KBM-7 (cell line): Measurements from ENCODE around the gene SMCO2.
A peak's percentile ranks its signal among the peaks of the same experiment; 100 is the strongest.

ENCODE experiments used
- DNase-seq: peaks from one replicate; pipeline ENCODE4 v3.0.0-alpha.2; 2015
- in situ Hi-C: fragments of 300-500 bp; cut with MboI; formaldehyde crosslinking; loops from 2 replicates; pipeline ENCODE4 v1.14.3; 2020; ENCODE audit warnings: low sequenced_read_pairs, low pct_unique_long_range_greater_than_20kb, mixed read lengths

Gene SMCO2

GRCh38 chr12:27488479-27488878 is 41.9 kb downstream of the SMCO2 start:
- peak; percentile 32 for DNase-seq
- in situ Hi-C loops: no loop called here

DNA sequence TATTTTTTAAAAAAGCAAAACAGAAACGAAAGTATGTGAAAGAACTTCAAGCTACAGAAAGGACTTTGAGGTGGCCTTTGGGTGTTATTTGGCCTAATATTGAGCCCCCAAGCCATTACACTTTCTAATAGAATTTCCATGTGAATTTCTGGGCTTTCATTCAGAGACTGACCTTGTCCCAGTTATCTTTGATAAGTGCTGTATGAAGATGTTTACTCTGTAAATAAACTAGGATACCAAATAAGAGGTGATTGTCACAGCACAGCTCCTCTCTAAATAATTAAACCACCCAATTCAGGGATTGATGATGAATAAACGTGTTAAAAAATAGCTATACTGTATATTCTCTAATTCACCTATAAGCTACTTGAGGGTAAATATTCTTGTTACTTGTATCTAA is 44.7 kb downstream of the SMCO2 start:
- in situ Hi-C loops: no loop called here
- no peak for DNase-seq

DNA sequence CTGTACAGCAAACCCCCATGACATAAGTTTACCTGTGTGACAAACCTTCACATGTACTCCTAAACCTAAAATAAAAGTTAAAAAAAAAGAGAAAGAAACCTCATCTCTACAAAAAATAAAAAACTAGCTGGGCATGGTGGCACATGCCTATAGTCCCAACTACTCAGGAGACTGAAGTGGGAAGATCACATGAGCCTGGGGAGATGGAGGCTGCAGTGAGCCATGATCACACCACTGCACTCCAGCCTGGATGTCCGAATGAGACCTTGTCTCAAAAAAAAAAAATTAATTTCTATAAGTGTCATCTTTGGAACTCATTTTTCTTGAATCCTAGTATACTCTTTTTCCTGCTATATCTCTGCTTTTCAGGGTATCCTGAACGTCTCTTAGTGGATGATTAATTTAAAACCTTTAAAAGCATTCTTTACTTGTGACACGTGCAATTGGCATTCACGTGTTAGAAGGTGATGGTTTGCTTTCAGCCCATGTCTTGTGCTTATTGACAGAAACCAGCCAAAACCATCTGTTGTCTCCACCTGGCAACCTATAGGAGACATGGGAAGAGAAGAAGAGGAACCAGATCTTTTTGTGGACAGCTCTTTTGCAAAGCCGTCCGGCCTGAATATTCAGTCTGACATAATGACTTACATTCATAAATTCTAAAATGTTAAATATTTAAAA is 46.9 kb downstream of the SMCO2 start:
- in situ Hi-C loops: no loop called here
- no peak for DNase-seq

- in situ Hi-C loops: no loop called here
- no peak for DNase-seq
Observed at GRCh38 chr12:27497446-27497845, 50.9 kb downstream of the SMCO2 start.

DNA sequence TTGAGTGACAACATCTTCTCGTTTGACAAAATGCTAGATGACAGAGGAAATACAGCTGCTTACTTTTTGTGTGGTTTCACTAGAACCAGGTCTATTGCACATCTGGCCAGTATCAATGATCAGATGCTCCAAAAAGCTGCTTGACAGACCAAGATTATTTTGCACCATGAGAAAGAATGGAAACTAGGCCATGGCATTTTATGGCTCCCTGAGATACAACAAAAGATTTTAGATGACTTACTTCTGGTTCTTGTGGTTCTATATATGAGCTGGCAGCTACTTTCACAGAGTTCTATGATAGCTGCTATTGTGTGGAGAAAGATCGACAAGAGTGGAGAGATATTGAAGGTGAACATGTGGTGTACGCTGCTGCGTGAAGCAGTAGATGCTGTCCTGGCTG is 51.6 kb downstream of the SMCO2 start:
- DNase-seq: no peak
- in situ Hi-C loops: no loop called here

DNA sequence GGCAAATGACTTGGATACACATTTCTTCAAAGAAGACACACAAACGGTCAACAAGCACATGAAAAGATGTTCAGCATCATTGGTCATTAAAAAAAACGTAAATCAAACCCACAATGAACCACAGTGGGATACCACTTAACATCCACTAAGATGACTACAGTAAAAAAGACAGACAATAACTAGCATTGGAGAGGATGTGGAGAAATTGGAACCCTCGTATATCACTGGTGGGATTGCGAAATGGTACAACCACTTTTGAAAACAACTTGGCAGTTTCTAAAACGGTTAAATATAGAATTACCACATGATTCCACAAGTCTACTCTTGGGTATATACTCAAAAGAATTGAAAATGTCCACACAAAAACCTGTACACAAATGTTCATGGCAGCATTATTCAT is 52.2 kb downstream of the SMCO2 start:
- peak; percentile 43 for DNase-seq
- in situ Hi-C loops: no loop called here

GRCh38 chr12:27499377-27499776 is 52.8 kb downstream of the SMCO2 start:
- no peak for DNase-seq
- in situ Hi-C loops: no loop called here

- in situ Hi-C loops: no loop called here
- no peak for DNase-seq
Observed at GRCh38 chr12:27500546-27500945, 54.0 kb downstream of the SMCO2 start.

DNA sequence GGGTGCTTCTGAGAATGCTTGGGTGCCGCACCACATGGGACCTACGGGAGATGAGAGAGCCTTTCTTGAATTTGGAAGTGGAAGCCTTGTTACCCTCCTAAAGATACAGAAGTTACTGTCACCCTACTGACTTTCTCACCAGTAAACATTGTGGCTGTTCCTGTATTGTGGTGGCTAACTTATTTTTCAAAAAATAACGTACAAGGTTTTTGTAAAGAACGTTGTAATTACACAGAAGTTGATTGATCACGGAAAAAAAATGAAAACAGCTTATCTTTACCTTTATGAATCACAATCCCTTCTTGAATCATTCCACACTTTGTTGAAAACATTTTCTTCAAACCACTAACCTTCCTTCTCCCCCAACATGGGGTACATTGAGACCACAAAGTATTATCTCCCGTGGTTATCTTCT is 55.5 kb downstream of the SMCO2 start:
- DNase-seq: no peak
- in situ Hi-C loops: no loop called here

GRCh38 chr12:27504507-27504906 is 58.0 kb downstream of the SMCO2 start:
- no peak for DNase-seq
- in situ Hi-C loops: no loop called here

DNA sequence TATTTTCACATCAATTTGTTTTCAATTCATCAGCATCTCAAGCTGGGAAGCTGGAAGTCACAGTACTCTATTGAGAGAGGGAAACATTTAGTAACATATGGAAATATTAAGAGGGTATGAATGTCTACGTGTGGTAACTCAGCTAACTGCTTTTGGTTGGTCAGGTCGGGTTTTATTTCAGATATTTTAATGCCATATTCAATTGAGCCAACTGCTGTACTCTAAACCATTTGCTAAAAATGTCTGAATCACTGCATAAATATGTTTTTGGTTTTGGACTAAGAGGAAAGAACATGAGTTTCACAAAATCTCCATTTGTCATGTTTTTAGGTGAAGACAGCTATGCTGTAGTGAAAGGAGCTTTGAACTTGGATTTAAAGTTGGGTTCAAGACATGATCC is 58.6 kb downstream of the SMCO2 start:
- DNase-seq: no peak
- in situ Hi-C loops: no loop called here

DNA sequence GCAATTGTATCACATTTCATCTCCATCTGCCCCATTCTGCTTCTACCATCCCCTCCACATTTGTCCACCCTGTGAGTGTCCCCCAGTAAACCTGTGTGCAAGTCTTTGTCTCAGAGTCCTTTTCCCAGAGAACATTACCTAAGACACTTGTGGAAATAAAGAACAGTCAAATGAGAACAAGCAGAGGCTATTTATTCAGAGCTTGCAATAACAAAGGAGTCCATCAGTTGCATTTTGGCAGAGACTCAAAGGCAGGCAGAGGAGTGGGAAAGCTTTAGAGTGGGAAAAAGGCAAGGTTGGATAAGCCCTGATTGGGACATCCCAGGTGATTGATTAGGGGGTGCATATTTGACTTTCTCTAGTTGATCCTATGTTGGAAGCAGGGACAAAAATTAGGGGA is 59.2 kb downstream of the SMCO2 start:
- in situ Hi-C loops: no loop called here
- DNase-seq: no peak

DNA sequence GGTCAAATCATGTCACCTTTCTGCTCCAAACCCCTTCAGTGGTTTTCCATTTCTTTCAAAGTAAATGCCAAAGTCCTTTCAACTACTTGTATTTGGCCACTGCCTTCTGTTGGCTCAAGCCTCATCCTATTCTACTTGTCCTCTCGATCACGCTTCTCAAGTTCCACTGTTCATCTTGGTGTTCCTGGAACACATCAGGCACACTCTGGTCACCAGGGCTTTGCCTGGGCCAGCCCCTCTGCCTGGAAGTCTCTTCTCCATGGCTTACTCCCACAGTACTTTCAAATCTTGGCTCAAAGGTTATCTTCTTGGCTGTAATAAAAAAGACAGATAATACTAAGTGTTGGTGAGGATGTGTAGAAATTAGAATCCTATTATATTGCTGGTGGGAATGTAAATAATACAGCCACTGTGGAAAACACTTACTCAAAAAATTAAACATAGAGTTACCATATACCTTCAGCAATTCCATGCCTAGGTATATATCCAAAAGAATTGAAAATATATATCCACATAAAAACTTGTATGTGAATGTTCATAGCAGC is 60.2 kb downstream of the SMCO2 start:
- in situ Hi-C loops: no loop called here
- no peak for DNase-seq

- no peak for DNase-seq
- in situ Hi-C loops: no loop called here
Observed at GRCh38 chr12:27508736-27509431, 62.3 kb downstream of the SMCO2 start.

DNA sequence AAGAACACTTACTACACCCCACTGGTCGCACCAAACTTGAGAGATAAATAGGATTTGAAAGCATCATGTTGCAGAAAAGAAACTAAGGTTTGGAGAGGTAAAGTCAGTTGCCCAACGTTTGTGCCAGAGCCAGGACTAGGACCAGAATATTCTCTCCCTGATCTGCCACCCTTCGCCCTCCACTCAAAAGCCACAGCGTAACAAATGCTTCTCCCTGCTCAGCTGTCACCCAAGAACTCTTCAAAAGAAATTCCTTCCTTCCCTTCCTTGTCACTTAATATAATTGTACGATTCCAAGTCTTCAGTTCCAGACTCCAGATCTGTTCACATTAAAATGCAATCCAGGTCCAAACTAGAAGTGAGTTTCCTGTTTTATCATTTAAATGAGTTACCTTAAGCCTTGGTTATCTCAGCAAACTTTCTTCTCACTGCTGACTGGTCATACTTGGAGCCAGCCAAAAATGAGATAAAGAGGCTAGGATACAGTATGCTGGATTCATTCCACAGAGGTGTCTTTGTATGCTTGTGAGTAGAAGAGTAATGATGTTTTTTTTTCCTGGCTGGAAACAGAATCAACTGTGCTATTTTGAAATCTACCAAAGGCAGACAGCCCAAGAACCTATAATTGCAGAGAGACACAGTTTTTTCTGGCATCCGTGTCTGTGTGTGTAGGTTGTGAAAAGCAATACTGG is 64.6 kb downstream of the SMCO2 start:
- in situ Hi-C loops: no loop called here
- DNase-seq: no peak

DNA sequence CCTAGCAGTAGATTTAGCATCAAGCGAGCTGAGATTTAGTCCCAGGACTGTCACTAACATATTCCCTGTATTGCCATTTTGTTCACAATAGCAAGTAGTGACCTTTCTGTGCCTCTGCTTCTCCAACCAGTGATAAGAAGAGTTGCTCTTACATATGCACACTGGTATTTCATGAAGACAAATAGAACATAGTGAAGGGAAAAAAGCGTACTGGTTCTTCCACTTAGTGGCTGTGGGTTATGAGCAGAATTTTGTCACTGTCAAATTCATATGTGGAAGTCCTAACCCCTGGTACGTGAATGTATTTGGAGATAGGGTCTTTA is 65.1 kb downstream of the SMCO2 start:
- no peak for DNase-seq
- in situ Hi-C loops: no loop called here

DNA sequence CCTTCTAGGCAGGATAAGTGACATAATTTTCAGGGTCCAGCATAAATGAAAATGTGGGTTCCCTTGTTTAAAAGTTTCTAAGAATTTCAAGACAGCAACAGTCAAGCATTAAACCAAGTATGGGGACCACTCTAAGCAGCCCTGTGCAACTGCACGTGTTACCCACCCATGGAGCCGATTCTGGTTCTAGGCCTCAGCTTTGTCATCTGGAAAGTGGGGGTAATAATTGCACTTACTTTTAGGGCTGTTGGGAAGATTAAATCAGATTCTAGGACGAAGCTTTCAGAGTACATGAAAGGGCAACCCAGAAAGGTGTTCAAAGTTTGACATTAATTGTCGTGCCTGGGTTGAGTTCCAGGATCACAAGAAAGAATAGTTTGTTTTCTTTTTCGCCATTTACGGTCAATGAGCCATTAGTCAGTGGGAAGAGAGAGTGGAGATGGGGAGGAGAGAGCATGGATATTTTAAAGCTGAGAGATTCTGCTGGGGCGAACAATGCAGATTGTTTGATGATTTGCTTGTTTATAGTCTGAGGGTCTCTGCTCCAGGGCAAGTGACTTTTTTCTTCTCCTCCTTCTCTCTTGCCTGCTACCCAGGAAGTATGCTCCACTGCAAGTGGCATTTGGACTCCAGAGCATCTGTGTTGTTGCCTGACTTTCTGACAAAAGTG is 66.8 kb downstream of the SMCO2 start:
- no peak for DNase-seq
- in situ Hi-C loops: no loop called here

DNA sequence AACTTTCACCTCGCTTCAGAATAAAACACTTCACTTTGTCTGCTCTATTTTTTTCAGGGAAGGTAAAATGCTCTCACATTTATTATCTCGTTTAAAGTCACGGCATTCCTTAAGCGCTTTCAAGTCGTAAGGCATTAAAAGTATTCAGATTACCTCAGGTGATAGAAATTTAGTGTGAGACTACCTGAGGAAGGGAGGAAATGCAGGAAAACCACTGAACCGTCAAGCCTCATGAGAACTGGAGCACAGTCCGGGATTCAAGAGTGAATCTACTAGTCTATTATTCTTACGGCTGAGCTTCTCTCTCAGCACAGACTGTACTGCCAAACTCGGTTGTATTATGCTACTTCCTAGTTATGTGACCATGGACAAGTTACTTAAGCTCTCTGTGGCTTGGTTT is 69.1 kb downstream of the SMCO2 start:
- no peak for DNase-seq
- in situ Hi-C loops: no loop called here

- no peak for DNase-seq
- in situ Hi-C loops: no loop called here
Observed at GRCh38 chr12:27516625-27517024, 70.1 kb downstream of the SMCO2 start.

DNA sequence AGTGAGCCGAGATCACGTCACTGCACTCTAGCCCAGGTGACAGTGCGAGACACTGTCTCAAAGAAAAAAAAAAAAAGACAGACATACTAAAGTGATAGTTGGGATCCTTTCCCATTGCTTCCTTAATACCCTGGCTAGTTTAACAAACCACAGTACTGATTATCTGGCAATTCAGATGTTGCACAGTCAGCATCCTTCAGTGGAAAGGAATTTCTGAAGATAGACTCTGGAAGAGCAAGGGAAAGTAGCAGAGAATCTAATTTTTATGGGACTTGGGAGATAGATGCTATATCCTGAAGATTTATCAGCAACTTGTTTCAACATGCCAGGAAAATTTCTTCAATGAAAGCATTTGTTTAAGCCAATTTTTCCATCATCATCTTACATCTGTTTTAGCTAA is 71.0 kb downstream of the SMCO2 start:
- in situ Hi-C loops: no loop called here
- no peak for DNase-seq
